Lower leg skin (tissue), 3 donors: Measurements from ENCODE around the gene BAZ1B.

Experiments used
- POLR2A ChIP-seq, 2 donors: fragments of 450-650 bp; IDR thresholded peaks; one replicate each; pipeline ENCODE4 v1.6.1; 2016 to 2017; ENCODE audit warnings: antibody characterized with exemption in 2 of 2, mild to moderate bottlenecking in 1 of 2, moderate library complexity in 1 of 2
- TF ChIP-seq, protein P1 (sequence below), 3 donors: fragments of 450-650 bp; IDR thresholded peaks; one replicate each; pipeline ENCODE4 v1.5.1; 2016; ENCODE audit warnings: antibody characterized with exemption in 3 of 3, mild to moderate bottlenecking in 3 of 3, moderate library complexity in 2 of 3

DNA sequence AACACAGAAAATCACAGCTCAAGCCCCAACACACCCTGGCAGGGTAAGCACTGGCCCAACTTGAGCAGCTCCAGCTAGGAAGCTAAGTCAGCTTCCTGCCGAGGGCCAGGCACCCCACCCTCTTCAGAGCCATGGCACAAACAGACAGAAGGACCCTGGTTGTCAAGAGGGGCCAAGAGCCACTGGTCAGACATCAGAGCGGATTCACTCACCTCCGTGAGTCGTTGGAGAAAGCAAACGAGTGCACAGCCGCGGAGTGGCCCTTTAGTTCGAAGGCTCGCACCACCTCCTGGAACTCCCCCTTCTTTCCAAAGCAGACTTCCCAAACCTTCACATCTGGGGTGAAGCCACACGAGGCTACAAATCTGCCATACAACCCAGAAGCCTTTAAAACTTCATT lies 48.9 kb upstream of the BAZ1B start:
- no peak for TF ChIP-seq POLR2A (IDR thresholded peaks at IDR 0.05)
- TF ChIP-seq, protein P1, sequence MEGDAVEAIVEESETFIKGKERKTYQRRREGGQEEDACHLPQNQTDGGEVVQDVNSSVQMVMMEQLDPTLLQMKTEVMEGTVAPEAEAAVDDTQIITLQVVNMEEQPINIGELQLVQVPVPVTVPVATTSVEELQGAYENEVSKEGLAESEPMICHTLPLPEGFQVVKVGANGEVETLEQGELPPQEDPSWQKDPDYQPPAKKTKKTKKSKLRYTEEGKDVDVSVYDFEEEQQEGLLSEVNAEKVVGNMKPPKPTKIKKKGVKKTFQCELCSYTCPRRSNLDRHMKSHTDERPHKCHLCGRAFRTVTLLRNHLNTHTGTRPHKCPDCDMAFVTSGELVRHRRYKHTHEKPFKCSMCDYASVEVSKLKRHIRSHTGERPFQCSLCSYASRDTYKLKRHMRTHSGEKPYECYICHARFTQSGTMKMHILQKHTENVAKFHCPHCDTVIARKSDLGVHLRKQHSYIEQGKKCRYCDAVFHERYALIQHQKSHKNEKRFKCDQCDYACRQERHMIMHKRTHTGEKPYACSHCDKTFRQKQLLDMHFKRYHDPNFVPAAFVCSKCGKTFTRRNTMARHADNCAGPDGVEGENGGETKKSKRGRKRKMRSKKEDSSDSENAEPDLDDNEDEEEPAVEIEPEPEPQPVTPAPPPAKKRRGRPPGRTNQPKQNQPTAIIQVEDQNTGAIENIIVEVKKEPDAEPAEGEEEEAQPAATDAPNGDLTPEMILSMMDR (IDR thresholded peaks at IDR 0.05): no peak
